PC-9 (cell line): ENCODE data around the gene GLIPR2.

ENCODE experiments used
- EZH2 ChIP-seq: fragments of 200-600 bp; sonication (generic); IDR thresholded peaks from 2 replicates; pipeline ENCODE4 v1.8.0; 2017; ENCODE audit warnings: antibody characterized with exemption, low read depth
- TF ChIP-seq, protein P1 (sequence below): fragments of 200-600 bp; sonication (generic); conservative IDR thresholded peaks from 2 replicates; pipeline ENCODE4 v1.6.1; 2017; ENCODE audit warnings: mixed run types, antibody characterized with exemption, mild to moderate bottlenecking, moderate library complexity

GRCh38 chr9:36174731-36175130, 38.2 kb downstream of the GLIPR2 start:
- TF ChIP-seq, protein P1, sequence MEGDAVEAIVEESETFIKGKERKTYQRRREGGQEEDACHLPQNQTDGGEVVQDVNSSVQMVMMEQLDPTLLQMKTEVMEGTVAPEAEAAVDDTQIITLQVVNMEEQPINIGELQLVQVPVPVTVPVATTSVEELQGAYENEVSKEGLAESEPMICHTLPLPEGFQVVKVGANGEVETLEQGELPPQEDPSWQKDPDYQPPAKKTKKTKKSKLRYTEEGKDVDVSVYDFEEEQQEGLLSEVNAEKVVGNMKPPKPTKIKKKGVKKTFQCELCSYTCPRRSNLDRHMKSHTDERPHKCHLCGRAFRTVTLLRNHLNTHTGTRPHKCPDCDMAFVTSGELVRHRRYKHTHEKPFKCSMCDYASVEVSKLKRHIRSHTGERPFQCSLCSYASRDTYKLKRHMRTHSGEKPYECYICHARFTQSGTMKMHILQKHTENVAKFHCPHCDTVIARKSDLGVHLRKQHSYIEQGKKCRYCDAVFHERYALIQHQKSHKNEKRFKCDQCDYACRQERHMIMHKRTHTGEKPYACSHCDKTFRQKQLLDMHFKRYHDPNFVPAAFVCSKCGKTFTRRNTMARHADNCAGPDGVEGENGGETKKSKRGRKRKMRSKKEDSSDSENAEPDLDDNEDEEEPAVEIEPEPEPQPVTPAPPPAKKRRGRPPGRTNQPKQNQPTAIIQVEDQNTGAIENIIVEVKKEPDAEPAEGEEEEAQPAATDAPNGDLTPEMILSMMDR, result no peak
- no peak for TF ChIP-seq EZH2
